Measurements from ENCODE around the gene PDZRN3.

The PDZRN3 gene

DNA sequence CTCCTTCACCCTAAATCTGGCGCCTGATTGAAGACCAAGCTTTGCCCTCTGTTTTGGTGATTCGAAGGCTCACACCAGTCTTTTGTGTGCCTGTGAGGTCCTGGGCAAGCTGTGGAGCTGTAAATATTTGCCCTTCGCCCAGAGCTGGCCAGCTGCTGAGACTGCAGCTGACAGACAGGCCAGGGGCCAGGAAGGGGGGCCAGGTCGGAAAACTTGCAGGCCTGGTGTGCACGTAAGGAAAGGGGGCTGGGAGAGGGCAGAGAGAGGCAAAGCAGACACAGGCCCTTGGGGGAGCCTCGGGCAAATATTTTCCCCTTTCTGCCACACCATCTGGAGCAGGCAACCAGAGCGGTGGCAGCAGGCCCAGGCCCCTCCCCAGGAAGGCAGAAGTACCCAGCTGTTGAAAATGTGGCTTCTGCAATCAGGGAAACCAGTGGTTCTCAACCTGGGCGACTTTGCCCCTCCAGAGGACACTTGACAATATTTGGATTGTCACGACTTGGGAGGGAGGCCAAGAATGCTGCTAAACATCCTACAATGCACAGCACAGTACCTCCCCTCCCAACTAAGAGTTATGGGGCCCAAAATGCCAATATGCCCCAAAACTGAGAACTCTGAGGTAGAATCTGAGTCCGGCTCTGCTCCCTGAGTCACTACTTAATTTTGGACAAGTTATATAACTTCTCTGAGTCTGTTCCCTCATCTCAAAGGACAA lies 2.5 kb downstream of the PDZRN3 start:
- no peak for DNase-seq

DNA sequence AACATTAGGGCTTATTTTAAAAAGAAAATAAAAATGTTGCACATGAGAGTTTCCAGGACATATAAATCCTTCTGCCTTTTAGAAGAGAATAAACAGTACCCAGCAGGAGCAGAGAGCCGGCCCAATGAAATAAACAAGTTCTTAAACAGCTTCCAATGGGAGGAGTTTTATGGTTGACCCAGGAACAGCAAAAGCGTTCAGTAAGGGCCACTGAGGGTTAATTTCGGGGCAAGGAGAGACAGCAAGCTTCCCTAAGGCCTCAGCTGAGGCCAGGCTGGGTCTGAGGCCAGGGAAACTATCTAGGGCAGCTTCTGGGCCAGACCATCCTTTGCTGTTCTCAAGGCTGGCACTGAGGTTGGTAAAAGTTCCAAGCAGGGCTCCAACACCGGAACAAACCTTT lies 3.4 kb downstream of the PDZRN3 start:
- DNase-seq: no peak

DNA sequence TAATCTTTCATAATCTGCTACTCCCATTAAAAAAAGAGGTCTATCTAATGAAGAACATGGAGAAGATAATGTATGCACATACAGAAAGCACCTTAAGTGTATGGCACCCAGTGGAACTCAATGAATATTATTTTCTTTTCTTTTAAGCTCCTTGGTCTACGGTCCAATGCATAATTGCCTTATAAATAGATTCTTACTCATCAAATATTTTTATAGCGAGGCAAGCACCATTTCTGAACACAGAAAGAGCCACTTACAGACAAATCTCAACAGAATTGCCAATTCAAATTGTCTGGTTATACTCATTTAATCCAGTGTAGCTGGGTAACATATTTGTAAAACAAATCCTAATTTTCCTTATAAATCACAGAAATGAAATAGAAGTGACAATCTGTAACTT lies 6.3 kb downstream of the PDZRN3 start:
- no peak for DNase-seq

DNA sequence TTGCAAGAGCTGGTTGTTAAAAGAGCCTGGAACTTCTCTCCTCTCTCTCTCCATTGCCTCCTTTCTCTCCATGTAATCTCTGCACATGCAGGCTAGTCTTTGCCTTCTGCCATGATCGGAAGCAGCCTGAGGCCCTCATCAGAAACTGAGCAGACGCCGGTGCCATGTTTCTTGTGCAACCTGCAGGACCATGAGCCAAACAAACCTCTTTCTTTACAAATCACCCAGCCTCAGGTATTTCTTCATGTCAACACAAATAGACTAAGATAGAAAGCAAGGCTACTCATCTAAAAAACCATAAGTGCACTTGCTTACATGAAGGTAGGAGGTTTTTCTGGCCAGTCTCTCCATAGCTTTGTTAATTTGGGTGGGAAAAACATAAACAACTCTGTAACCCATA lies 8.7 kb downstream of the PDZRN3 start:
- no peak for DNase-seq

DNA sequence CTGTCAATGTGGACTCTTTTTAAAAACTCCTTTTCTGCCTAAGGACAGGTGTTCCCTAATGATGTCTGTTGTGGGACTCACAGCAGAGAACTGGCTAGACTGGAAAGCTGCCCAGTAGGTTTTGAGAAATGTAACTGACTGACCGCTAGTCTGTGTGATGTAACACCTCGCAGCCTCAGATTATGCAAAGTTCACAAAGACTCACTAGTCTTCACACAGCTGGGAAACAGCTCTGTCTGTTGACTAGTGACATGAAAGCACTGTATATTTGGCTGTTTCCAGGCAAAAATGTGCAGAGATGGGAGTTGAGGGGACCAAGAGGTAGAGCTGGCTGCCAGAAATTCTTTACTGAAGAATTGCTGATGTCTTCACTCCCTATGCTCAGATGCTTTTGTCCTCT lies 10.3 kb downstream of the PDZRN3 start:
- no peak for DNase-seq

DNA sequence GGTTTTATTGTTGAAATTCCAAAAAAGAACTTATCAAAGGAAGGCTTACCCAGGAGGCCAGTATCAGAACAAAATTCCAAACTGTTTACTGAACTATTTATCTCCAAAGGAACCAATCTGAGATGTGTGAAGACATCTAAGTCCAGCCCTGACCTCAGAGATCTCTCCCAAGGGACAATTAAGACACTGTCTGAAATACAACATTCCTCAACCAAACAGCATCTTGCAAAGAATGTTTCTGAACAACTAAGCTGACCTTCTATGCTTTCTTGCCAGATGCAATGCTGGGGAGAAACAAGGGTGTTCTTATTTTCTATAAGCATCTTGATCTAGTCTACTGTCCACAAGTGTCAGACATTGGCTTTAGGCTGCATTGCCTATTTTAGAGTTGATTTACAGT lies 13.6 kb downstream of the PDZRN3 start:
- DNase-seq: no peak

DNA sequence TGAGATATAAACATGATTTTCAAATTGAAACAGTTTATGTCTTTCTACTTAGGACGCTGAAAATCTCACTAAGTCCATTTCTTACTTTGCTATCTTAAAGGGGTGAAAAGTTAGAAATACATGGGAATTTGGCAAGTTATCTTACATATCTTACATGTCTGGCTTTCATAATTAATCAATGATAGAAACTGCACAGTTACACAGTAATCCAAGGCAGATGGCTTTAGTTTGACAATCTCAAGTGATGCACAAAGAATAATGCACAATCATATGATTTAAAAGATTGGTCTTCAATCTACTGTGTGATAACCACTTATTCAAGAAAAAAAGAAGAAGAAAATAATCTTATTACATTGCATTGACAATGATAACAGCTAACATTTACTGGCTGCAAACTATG lies 14.2 kb downstream of the PDZRN3 start:
- no peak for DNase-seq

DNA sequence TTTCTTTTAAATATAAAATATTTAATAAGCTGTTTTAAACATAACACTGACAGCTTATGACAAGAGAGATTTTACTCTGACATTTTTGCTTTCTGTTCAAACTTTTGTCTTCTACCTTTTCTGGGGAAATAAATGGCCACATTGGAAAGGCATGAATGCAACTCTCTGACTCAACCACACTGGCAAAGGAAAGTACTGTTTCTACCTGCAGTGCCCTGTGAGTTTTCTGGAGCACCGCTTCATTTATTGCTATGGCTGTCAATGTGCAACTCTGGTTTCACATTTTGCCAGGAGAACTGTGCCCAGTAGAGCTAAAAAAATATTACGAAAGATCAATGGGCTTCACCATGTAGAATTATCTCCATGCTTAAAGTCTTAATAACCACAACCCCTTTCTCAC lies 15.1 kb downstream of the PDZRN3 start:
- DNase-seq: no peak

DNA sequence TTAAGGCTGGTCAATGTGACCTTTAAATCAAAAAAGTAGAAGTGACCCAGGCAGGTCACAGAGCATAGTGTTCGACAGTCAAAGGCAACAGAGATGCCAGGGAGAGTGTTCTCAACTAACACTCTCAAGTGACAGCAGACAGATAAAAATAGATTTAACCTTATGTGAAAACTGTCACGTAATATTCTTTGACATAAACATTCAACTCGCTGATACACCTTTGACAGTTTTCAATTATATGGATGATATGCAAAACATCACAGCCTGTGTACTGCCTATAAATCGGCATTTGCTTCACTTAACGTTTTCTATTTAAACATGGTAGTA lies 15.5 kb downstream of the PDZRN3 start:
- DNase-seq: no peak

DNA sequence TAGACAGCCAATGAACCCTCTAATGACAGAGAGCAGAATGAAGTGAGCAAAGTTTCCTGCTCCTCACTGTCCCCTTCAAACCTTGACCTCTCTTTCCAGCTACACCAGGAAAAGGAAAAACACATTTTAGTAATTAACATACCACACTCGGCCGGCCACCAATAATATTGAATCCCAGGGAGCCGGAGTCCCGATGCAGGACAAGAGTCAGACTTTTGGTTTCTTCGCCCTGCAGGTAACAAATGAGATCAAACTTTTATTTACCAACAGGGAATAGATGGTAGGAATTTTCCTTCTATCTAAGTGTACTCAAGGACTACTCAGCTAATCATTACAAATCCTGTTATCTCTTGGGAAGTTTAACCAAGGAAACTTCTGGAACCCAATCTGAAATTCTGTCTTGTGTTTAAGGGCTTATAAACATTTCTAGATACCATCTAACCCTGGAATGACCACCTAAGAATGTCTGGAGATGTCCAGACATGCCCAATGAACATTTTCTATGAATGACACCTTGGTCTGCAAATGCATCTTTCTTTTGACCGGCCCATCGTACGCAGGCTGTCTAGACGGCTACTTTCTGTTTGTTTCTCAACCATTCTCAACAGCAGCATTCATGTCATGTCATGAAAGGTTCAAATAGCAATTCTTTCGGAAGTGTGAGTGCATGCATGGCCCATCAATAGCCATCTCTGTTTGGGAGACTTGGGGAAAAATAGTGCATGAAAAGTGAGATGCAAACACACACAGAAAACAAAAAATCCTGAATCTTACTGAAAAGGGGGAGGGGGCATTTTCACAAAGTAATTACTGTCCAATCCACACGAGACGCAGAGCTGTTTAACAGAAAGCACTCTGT lies 16.1 kb downstream of the PDZRN3 start:
- no peak for DNase-seq

DNA sequence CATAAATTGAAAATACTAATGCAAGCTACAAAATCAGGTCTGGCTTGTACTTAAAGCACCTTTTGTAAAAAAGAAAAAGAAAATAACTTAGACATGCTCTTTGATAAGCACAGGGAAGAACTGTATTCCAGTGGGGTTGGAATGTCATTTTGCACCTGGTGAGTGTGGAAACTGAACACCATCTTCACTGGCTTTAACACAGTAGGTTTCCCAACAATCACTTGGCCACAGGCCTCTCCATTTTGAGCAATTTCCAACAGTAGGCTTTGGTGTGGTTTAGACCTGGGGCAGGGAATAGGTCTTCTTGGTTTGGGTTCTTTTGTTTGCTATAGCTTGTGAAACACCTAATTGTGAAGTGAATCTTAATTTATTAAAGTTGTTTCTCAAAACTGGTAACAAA lies 18.9 kb downstream of the PDZRN3 start:
- DNase-seq: no peak

DNA sequence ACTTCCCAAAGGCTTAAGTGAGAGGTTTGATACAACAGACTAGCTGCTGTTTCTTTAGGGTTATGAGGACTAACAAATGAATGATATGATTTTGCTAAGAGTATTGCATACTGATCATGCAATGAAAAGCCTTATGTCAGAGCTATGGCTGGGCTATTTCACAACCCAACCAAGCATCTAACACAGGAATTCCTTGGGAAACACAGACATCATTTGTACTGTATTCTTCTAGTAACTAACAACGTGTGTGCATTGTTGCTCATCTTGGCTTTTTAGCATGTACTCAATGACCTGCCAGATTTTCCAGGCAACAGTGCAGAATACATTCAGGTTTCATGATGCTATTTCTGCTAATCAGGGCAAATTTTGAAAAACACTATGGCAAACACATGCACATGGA lies 19.3 kb downstream of the PDZRN3 start:
- no peak for DNase-seq

DNA sequence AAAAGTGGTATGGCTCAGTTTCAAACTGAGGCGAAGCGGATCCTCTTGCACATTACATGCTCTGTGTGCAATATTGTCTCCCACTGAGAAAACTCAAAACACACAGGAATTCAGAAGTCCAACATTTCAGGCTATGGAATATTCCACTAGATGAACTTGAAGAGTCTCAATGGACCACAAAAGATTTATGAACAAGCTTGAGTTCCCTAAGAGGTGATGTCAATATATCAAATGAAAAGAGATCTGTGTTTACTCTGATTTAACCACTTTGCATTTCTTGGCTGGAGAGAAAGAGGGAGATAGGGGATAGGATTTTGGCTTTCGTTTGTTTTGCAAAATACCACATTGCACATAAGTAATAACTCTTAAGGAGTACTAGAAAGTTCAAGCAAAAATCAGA lies 20.3 kb downstream of the PDZRN3 start:
- no peak for DNase-seq

DNA sequence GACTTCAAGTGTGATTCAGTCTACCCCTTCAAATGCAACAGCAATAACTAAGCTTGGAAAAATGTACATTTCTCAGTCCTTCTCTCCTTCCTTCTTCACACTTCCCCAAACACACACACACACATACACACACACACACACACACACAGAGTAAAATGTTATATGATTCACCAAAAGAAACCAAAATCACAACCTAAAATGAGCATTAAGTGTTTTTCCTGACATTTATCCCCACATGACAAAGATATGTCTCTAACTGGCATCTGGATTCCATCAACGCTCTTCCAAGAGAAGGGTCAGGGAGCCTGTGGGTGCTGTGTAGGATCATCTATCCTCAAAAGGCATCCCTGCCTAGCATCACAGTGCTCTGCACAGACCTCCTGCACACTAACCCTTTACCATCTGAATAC lies 21.0 kb downstream of the PDZRN3 start:
- DNase-seq: no peak

DNA sequence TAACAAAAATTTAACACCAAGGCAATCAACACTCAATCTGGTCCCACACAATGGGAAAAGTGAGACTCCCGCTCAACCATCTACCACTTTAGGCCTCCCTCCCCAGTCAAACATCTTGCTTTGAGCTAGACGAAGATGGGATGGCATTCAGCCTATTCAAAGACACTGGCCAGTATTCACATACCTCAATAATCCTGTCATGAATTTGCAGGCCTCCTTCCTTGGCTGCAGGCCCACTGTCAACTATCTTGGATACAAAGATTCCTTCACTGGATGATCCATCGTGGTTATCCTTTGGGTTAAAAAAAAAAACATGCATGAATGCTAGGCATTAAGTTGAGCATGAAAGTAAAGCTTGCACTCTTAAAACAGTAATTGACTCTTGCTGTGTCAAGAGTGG lies 22.6 kb downstream of the PDZRN3 start:
- no peak for DNase-seq

DNA sequence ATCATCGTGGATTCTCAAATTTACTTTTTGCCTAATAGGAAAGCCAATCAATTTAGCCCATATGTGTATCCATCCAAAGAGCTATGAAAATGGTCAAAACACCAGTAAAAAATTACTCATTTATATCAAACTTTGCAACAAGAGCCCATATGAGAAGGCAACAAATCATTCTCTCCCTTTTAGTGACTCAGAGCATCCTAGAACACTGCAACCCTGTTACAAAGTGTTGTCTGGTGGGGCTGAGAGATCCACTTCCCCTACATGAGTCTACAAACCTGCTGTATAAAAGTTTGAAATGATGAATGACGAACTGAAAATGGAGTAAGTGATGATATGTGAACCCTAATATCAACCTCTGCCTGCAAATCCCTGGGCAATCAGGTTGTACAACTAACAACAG lies 23.3 kb downstream of the PDZRN3 start:
- DNase-seq: no peak

DNA sequence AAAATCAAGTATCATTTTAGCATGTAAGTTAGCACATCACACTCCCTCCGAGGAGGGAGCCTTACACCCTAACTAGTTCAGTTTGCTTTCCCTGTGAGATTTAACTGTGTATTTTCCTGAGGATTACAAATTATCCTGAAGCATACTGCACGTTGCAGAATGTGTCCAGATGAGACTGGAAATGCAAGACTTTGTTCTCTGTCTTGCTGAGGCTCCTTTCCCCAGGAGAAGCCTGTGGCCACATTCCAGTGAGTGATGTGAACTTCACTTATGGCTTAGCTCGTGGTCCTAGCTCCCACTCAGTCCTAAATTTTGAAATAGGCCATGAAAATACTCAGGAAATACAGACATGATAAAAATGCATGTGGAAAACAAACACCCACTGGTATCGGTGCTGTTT lies 23.7 kb downstream of the PDZRN3 start:
- DNase-seq: no peak

DNA sequence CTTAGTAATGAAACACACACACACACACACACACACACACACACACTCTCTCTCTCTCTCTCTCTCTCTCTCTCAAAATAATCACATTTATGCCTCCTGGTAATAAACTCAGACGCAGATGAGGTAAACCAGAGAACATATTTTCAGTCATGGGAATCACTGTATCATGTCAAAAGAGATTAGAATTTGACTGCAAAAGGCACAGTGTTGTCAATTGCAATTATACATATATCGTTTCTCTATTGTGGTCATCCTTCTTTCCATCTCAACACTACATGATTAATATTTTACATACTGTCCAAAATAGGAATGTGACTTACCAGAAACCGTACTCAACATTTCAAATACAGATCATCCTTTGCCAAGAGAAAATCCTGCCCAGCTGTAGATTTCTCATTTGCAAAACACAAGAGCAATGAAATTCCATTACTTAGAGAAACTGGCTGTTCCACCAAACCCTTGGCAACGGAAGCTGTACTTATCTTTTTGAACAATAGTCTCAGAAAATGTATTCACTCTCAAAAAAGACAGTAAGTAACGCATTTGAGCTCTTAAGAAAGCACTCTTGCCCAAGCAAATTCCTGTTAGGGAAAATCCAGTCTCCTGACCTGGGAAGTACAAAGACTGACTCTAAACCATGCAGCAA lies 24.3 kb downstream of the PDZRN3 start:
- no peak for DNase-seq

DNA sequence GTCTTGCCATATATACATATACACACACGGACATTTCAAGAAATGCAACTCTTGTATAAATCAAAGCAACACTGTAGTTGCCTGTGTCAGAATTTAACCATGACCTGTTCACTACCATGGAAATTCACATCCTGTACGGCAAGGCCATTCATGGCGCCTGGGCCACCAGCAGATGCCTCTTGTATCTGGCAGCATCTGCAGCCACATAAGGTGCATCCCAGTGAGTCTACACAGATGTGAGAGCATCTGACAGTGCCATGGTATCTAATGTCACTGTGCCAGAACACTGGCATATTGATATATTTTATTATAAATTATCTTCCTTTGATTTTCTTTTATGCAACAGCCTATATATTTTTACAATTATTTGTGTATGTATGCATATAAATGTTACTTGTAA lies 25.1 kb downstream of the PDZRN3 start:
- no peak for DNase-seq

DNA sequence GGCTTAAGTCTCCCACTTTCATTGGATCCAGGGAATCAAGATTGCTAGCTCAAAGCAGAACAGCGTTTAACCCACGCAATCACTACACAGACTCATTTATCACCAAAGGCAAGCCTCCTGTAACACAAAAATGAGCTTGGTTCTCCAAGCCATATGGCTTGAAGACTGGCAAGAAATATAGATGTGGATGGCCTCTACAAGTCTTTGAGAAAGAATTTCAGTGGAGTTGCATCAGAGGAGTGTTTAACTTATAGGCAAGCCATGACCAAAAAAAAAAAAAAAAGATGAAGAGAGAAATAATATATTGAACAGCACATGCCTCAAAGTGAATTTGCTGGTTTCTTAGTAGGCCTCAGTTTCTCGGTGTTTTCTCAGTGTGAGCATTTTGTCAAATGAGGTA lies 27.3 kb downstream of the PDZRN3 start:
- DNase-seq: no peak

DNA sequence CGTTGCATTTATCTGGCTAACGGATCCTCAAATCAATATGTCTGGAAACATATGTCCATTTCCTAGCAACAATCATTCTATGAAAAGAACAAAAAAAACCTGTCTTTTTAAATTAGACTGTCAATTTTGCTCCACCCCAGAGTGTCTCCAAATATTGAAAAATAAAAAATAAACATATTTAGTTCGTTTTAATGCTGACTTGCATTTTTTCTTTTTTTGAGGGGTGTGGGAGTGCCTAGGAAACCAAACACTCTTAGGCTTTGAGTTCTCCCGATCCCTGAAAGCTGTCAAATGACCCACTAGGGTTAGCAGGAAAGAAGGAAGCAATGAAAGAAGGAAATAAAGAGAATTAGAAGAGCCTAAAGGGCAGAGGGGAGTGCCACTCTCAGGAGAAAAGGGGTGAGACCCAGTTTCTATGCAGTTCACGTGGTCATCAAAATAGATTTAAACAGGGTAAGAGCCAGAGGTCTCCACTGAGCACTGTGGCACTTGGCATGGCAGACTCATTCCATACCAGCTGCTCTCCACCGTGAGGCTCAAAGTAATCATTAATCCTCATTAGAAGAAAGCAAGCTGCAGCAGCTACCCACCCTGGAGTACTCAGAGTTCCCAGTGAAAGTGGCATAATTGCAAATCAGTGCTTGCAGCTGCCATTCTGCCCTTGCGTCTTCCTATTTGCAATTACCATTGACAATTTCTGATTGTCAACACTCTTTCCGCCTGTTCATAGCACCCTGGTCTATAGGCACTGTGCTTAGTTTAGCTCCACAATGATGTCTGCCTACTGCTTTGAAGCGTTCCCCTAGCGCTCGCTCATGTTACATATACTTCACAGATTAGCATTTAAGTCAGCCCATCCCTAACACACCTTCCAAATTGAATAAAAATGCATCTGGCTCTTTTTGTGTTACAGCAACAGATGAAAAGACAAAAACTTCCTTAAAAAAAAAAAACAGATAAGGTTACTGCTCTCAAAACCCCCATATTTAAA lies 32.3 kb downstream of the PDZRN3 start:
- no peak for DNase-seq

DNA sequence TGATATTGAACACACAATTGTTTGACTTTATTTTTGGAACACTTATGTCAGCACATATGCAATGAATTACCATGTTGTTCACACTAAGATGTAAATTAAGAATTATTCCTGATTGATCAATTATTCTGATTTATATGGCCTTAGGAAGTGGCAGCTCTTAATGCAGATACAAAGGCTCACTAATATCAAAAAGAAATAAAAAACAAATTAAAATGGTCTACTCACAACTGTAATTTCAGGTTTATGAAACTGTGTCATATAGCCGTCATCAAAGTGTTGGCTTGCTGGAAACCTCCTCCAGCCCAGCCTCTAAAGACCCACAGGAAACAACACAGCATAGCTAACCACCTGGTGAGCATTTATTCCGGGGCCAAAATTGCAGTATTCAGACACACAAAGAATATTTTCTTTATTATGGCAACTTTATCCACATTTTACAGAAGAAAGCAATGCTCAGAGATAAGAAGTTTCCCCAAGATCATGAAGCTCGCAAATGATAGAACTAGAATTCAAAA lies 33.4 kb downstream of the PDZRN3 start:
- no peak for DNase-seq

DNA sequence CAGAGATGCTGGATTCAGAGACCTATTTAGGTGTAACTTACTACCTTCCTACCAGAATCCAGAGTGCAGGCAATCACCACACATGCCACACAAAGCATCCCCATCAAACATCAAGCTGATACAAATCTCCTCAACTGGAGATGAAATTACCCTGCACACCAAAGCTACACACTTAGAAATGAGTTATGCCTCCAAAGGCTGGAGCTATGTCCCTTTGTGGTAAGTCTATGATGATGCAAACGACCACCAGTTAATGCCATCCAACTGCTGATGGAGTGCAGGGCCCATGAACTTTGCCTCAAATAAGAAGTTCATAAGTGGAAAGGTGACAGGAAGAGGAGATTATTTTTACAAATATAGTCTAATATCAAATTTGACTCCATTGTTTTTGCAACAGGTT lies 38.1 kb downstream of the PDZRN3 start:
- DNase-seq: no peak
